ENCODE measurements around the gene APCDD1L. TPM values are rescaled to one million over a fixed set of nuclear protein-coding genes. Genes with fewer than 3 reads are reported as not detected.

APCDD1L gene
- total RNA-seq, 4 donors from 2014 or later, result not detected

GRCh38 chr20:58434326-58434725, 80.9 kb downstream of the APCDD1L start:
- Histone ChIP-seq H3K27me3 (no peaks in the 10 kb centered on the region), H3K27ac (peak overlapping the region in 2 of 4 donors; percentile 8 to 38), H3K4me3 (no peak overlapping the region), H3K4me1 (peaks cover 0 to 40% (median 2%) of the 10 kb centered on the region in 4 donors), H3K36me3 (peaks cover 0 to 3% (median 0%) of the 10 kb centered on the region in 3 donors), H3K9me3 (no peaks in the 10 kb centered on the region)
- DNase-seq, result no peak
- TF ChIP-seq, protein P1, sequence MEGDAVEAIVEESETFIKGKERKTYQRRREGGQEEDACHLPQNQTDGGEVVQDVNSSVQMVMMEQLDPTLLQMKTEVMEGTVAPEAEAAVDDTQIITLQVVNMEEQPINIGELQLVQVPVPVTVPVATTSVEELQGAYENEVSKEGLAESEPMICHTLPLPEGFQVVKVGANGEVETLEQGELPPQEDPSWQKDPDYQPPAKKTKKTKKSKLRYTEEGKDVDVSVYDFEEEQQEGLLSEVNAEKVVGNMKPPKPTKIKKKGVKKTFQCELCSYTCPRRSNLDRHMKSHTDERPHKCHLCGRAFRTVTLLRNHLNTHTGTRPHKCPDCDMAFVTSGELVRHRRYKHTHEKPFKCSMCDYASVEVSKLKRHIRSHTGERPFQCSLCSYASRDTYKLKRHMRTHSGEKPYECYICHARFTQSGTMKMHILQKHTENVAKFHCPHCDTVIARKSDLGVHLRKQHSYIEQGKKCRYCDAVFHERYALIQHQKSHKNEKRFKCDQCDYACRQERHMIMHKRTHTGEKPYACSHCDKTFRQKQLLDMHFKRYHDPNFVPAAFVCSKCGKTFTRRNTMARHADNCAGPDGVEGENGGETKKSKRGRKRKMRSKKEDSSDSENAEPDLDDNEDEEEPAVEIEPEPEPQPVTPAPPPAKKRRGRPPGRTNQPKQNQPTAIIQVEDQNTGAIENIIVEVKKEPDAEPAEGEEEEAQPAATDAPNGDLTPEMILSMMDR (IDR thresholded peaks at IDR 0.05), result no peak
- no peak for TF ChIP-seq POLR2A (IDR thresholded peaks at IDR 0.05)

DNA sequence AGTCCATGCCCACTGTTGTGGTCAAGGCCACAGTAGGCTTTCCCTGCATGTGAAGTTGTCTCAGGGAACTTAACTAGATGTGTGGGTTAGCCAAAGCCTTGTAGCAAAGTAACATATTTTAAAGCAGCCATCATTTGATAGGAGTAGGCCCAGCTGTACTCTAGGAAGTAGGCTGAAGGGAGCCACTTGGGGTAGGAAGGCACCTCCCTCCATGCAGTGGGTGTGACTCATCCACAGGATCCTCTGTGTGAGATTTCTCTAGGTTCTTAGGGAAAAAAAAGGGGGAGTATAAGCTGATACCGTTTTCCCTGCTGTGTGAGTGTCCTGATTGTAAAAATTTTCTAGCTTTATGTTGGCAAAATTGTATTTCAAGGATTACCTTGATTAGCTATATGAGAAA, 81.4 kb downstream of the APCDD1L start:
- peaks cover 0 to 40% (median 2%) of the 10 kb centered on the region in 4 donors for H3K4me1 ChIP-seq
- H3K36me3 ChIP-seq, result peaks cover 0 to 3% (median 0%) of the 10 kb centered on the region in 3 donors
- no peaks in the 10 kb centered on the region for H3K9me3 ChIP-seq
- no peak for DNase-seq
- no peak overlapping the region for H3K4me3 ChIP-seq
- TF ChIP-seq POLR2A (IDR thresholded peaks at IDR 0.05), result no peak
- TF ChIP-seq, protein P1 (IDR thresholded peaks at IDR 0.05), result no peak
- peak overlapping the region in 2 of 4 donors; percentile 8 to 38 for H3K27ac ChIP-seq
- H3K27me3 ChIP-seq, result no peaks in the 10 kb centered on the region

DNA sequence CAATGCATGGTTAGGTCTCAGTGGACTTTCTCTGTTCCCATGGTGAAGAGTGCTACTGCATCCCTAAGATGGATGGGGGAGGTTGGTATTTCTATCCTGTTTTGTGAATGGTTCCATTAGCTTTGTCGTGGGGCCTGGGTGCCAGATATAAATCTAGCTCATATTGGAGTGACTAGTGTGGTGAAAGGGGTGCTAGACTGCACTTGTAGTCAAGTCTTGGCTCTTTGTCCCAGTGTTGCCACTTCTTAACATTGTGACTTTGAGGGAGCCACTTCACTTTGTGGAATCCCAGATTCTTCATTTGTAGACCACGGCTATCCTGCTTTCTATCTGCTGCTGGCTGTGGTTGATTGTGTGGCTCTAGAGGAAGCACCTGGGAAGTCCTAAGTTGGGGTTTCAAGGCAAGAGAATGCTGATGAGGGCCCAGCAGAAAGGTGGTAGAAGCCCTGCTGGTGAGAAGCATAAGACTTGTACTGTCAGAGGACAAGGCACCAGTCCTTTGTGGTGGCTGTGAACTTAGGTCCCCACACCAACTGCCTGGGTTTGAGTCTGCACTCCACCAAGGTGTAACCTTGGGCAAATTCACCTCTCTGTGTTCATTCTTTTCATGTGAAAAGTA, 82.1 kb downstream of the APCDD1L start:
- Histone ChIP-seq H3K4me3 (no peak overlapping the region), H3K36me3 (peaks cover 0 to 3% (median 0%) of the 10 kb centered on the region in 3 donors), H3K27me3 (no peaks in the 10 kb centered on the region), H3K4me1 (peaks cover 0 to 38% (median 2%) of the 10 kb centered on the region in 4 donors), H3K27ac (peak overlapping the region in 1 of 4 donors; percentile 38), H3K9me3 (no peaks in the 10 kb centered on the region)
- TF ChIP-seq, protein P1 (IDR thresholded peaks at IDR 0.05), result no peak
- TF ChIP-seq POLR2A (IDR thresholded peaks at IDR 0.05), result no peak
- no peak for DNase-seq

DNA sequence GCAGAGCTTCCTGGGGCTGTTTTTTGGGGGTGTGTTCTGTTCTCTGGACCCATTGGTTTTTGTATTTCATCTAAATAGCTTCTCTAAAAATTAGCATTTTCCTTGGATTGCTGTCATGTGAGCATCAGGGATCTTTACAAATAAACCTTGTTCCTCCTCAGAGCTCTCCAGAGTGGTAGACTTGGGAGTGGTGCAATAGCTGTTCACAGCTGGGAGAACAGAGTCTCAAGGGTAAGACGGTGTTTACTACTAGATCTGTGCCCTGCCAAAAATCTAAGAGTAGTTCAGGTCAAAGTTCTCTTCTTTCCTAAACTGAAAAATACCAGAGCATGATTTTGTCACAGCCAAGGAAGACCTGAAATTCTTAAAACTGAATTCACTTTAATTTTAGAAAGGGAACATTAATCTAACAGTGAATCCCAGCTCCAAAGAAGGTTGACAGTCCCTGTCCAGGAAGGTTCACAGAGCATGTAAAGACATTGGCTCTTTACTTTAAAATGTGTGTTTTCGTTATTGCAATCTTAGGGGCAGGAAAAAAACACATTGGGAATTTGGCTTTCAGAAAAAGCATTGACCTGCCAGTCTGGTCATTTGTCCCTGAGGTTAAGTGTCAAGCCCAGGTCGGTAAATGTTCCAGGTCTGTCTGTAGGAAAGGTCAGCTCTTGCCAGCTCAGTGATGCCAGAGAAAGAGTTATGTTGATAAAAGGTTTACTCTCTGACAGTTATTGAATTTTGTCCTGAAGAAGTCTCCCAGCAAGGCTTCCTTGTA, 82.8 kb downstream of the APCDD1L start:
- peaks cover 0 to 31% (median 2%) of the 10 kb centered on the region in 4 donors for H3K4me1 ChIP-seq
- DNase-seq, result no peak

GRCh38 chr20:58431134-58431533, 84.1 kb downstream of the APCDD1L start:
- Histone ChIP-seq H3K36me3 (peaks cover 0 to 3% (median 0%) of the 10 kb centered on the region in 3 donors), H3K9me3 (no peaks in the 10 kb centered on the region), H3K27ac (no peak overlapping the region), H3K4me1 (peaks cover 0 to 31% (median 2%) of the 10 kb centered on the region in 4 donors), H3K4me3 (no peak overlapping the region), H3K27me3 (no peaks in the 10 kb centered on the region)
- TF ChIP-seq POLR2A (IDR thresholded peaks at IDR 0.05), result no peak
- DNase-seq, result no peak

More for the DNA sequence above, 82.8 kb downstream of the APCDD1L start:
- no peak for TF ChIP-seq POLR2A (IDR thresholded peaks at IDR 0.05)
- TF ChIP-seq, protein P1 (IDR thresholded peaks at IDR 0.05), result no peak
- no peaks in the 10 kb centered on the region for H3K9me3 ChIP-seq
- H3K27ac ChIP-seq, result peak overlapping the region in 1 of 4 donors; percentile 6
- no peak overlapping the region for H3K4me3 ChIP-seq
- H3K36me3 ChIP-seq, result peaks cover 0 to 3% (median 0%) of the 10 kb centered on the region in 3 donors
- H3K27me3 ChIP-seq, result no peaks in the 10 kb centered on the region

DNA sequence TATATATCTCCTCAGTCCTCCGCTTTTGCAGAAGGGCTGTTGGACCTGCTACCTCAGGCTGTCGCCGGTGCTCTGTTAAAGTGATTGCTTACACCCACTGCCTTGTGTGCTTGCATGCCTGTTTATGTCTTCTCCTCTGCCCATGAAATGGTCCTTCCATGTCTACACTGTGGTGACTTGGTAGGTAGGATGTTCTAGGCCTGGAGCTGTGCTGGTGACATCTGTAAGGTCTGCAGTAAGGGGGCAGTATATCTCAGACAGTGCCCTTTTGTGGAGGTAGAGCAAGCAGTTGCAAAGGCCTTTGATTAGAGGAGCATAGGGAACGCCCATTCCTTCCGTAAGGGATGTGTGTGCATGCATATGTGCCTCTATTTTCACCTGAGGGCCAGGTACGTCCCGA, 85.9 kb downstream of the APCDD1L start:
- Histone ChIP-seq H3K27me3 (no peaks in the 10 kb centered on the region), H3K36me3 (no peaks in the 10 kb centered on the region), H3K4me3 (no peak overlapping the region), H3K27ac (no peak overlapping the region), H3K4me1 (peaks cover 0 to 24% (median 2%) of the 10 kb centered on the region in 4 donors), H3K9me3 (no peaks in the 10 kb centered on the region)
- no peak for DNase-seq
- TF ChIP-seq POLR2A (IDR thresholded peaks at IDR 0.05), result no peak
- TF ChIP-seq, protein P1 (IDR thresholded peaks at IDR 0.05), result no peak

All from Peyer's patch (tissue), 4 donors.